ENCODE results near the gene NR0B2. TPM values are rescaled to one million over a fixed set of nuclear protein-coding genes. Genes with fewer than 3 reads are reported as not detected.

Gene NR0B2
- total and polyA plus RNA-seq, 2 of the 13 experiments (the other 11 are each of a cell fraction or from before 2014, with no cell fraction given), result 72.5 to 133 TPM

- no peak for TF ChIP-seq ZSCAN29 (CRISPR knock-in tag; conservative IDR thresholded peaks at IDR 0.05)
- 0 out of 2 replicates have a peak, but pooled peaks have one; percentile 27 for TF ChIP-seq CHD2 (IDR thresholded peaks at IDR 0.05; ENCODE audit: low read depth, low read length)
- no peak for TF ChIP-seq TP53 (CRISPR knock-in tag; conservative IDR thresholded peaks at IDR 0.05)
- TF ChIP-seq ZNF30 (CRISPR knock-in tag; IDR thresholded peaks at IDR 0.05), result peak; percentile 77; the same call in 1 of the 2 replicates
- 0 out of 2 replicates have a peak, but pooled peaks have one; percentile 10 for TF ChIP-seq ZNF281 (CRISPR knock-in tag; IDR thresholded peaks at IDR 0.05; ENCODE audit: borderline replicate concordance)
- no peak for TF ChIP-seq PPARG (CRISPR knock-in tag; conservative IDR thresholded peaks at IDR 0.05)
- TF ChIP-seq ZMYM3 (CRISPR knock-in tag; IDR thresholded peaks at IDR 0.05), result no peak
- no peak for TF ChIP-seq ZFP41 (CRISPR knock-in tag; IDR thresholded peaks at IDR 0.05; ENCODE audit: borderline replicate concordance)
- no peak for TF ChIP-seq MAFF (IDR thresholded peaks at IDR 0.05; ENCODE audit: low read depth, low read length)
- peak; percentile 86; the same call in 1 of the 2 replicates for TF ChIP-seq PRMT3 (CRISPR knock-in tag; IDR thresholded peaks at IDR 0.05; ENCODE audit: borderline replicate concordance, low read depth)
- TF ChIP-seq FOXM1 (CRISPR knock-in tag; IDR thresholded peaks at IDR 0.05), result no peak
- no peak for TF ChIP-seq FOXA1 (IDR thresholded peaks at IDR 0.05)
- TF ChIP-seq FOXA1 (CRISPR knock-in tag; IDR thresholded peaks at IDR 0.05), result peak; percentile 15; the same call in 1 of the 2 replicates
- peak; percentile 49; the same call in 1 of the 2 replicates for TF ChIP-seq ELK4 (CRISPR knock-in tag; IDR thresholded peaks at IDR 0.05; ENCODE audit: borderline replicate concordance)
- peak; percentile 78 for TF ChIP-seq SRSF1 (optimal IDR thresholded peaks at IDR 0.05; ENCODE audit: low read depth, low read length)
- peak; percentile 62; the same call in 1 of the 2 replicates for TF ChIP-seq THAP7 (CRISPR knock-in tag; IDR thresholded peaks at IDR 0.05)
- TF ChIP-seq RNF219 (CRISPR knock-in tag; IDR thresholded peaks at IDR 0.05), result peak; percentile 17
- TF ChIP-seq ZNF770 (CRISPR knock-in tag; IDR thresholded peaks at IDR 0.05), result no peak
- no peak for TF ChIP-seq NCOA5 (CRISPR knock-in tag; IDR thresholded peaks at IDR 0.05)
- peak; percentile 12 for TF ChIP-seq SKI (IDR thresholded peaks at IDR 0.05; ENCODE audit: partially characterized antibody)
Observed at GRCh38 chr1:26921540-26922430, 8.0 kb upstream of the NR0B2 start, which contains the start of gene NUDC (continued).

Data from HepG2 (cell line).